NCI-H2107 treated with DMSO at 0.1 percent for 48 hours (cell line): ENCODE measurements around the gene ZNF750.
A peak's percentile ranks its signal among the peaks of the same experiment; 100 is the strongest.
"Not testable (repeated sequence)": the region's sequence is repeated elsewhere in the genome, so short reads cannot be mapped to it uniquely, and the experiment has no call there.

ENCODE experiments used
- DNase-seq: peaks from one replicate; lab custom pipeline; 2025; ENCODE audit not compliant: unreplicated experiment; lab: John Stamatoyannopoulos, UW

ZNF750 gene

GRCh38 chr17:82797061-82797460, 42.8 kb downstream of the ZNF750 start:
- DNase-seq = no peak

- DNase-seq = no peak
These were observed 44.2 kb downstream of the ZNF750 start for GRCh38 chr17:82795615-82796014.

GRCh38 chr17:82794781-82795482, 44.9 kb downstream of the ZNF750 start:
- no peak for DNase-seq

- peak; percentile 15 for DNase-seq
These were observed 45.7 kb downstream of the ZNF750 start for GRCh38 chr17:82793974-82794630.

GRCh38 chr17:82791532-82791931, 48.3 kb downstream of the ZNF750 start:
- DNase-seq = no peak

GRCh38 chr17:82790391-82790790, 49.4 kb downstream of the ZNF750 start:
- no peak for DNase-seq

- no peak for DNase-seq
These were observed 50.0 kb downstream of the ZNF750 start for GRCh38 chr17:82789806-82790205.

GRCh38 chr17:82789051-82789592, 50.7 kb downstream of the ZNF750 start:
- DNase-seq = no peak

GRCh38 chr17:82788206-82789001, 51.4 kb downstream of the ZNF750 start:
- no peak for DNase-seq

- DNase-seq = peak; percentile 72
These were observed 52.6 kb downstream of the ZNF750 start for GRCh38 chr17:82787081-82787848.

- no peak for DNase-seq
These were observed 53.4 kb downstream of the ZNF750 start for GRCh38 chr17:82786427-82786826.

GRCh38 chr17:82785581-82785980, 54.2 kb downstream of the ZNF750 start:
- DNase-seq = not testable (repeated sequence)

- DNase-seq = no peak
These were observed 56.3 kb downstream of the ZNF750 start for GRCh38 chr17:82783498-82783897.

GRCh38 chr17:82782657-82783207, 57.1 kb downstream of the ZNF750 start:
- DNase-seq = no peak

- peak; percentile 85 for DNase-seq
These were observed 57.9 kb downstream of the ZNF750 start for GRCh38 chr17:82781894-82782274.

- no peak for DNase-seq
These were observed 58.6 kb downstream of the ZNF750 start for GRCh38 chr17:82780971-82781893.

GRCh38 chr17:82780195-82780594, 59.6 kb downstream of the ZNF750 start:
- DNase-seq = no peak

- no peak for DNase-seq
These were observed 60.3 kb downstream of the ZNF750 start for GRCh38 chr17:82779541-82779940.
